ENCODE data around the gene RETNLB.

DNA sequence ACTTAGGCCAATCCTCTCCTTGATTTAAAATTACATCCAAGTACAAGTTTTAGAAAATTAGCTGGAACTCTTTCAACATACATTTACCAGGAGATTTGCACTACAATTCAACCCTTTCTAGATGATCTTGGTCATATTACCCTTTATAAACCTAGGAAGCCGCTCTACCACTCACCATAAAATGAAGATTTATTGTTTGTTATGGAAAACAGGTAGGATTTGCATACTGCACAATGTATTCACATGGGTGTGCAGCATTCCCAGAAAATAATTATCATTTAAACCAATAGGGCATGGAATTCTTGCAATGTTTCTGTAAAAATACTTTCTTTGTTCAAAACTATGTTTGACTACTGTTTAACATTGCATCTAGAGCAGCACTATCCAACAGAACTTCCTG is 18.4 kb upstream of the RETNLB start:
- TF ChIP-seq, protein P1, sequence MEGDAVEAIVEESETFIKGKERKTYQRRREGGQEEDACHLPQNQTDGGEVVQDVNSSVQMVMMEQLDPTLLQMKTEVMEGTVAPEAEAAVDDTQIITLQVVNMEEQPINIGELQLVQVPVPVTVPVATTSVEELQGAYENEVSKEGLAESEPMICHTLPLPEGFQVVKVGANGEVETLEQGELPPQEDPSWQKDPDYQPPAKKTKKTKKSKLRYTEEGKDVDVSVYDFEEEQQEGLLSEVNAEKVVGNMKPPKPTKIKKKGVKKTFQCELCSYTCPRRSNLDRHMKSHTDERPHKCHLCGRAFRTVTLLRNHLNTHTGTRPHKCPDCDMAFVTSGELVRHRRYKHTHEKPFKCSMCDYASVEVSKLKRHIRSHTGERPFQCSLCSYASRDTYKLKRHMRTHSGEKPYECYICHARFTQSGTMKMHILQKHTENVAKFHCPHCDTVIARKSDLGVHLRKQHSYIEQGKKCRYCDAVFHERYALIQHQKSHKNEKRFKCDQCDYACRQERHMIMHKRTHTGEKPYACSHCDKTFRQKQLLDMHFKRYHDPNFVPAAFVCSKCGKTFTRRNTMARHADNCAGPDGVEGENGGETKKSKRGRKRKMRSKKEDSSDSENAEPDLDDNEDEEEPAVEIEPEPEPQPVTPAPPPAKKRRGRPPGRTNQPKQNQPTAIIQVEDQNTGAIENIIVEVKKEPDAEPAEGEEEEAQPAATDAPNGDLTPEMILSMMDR (IDR thresholded peaks at IDR 0.05; ENCODE audit: low read depth, low read length) = no peak
- no peak for TF ChIP-seq MYC (IDR thresholded peaks at IDR 0.05; ENCODE audit: low read depth, low read length)
- no peak for TF ChIP-seq POLR2A (IDR thresholded peaks at IDR 0.05; ENCODE audit: extremely low read depth, insufficient read length)

Data from NB4 (cell line).